ENCODE data around the gene HMX2.

Gene HMX2

DNA sequence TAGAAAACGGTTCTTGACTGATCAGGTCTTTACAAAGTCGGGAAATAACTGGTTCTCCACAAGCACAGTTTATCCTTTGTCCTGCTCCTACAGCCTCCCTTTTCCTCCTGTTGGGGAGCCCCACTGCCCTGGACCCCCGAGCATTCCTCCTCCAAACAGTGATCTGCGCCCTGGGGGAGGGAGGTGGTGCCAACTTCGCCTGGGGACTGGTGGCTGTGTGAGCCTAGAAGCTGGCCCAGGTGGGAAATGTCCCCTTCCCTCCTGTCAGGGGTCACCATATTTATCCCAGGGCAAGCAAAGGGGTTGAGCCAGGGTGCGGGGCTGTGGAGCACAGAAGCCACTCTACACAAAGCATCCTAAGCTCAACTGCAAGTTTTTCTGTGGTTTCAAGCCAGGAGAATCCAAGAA lies 6.9 kb upstream of the HMX2 start:
- H2BK12ac ChIP-seq (ENCODE audit: low read length), result no peak overlapping the region
- no CpG with 5 or more reads among the region's 6 CpGs for WGBS (ENCODE audit: extremely low coverage, insufficient coverage, insufficient read length)
- no peak overlapping the region for H3K23ac ChIP-seq (ENCODE audit: low read length)
- H3K14ac ChIP-seq (ENCODE audit: low read length), result no peak overlapping the region
- H2AFZ ChIP-seq (ENCODE audit: insufficient read depth, low read length, poor library complexity), result no peak overlapping the region
- peaks cover 95% of the 10 kb centered on the region for H3K27me3 ChIP-seq (ENCODE audit: insufficient read depth, low read length)
- no peak overlapping the region for H4K91ac ChIP-seq (ENCODE audit: low read depth, low read length)
- DNase-seq, result no peak
- H4K12ac ChIP-seq (ENCODE audit: low read depth, low read length), result no peak overlapping the region
- no peak overlapping the region for H3K9ac ChIP-seq (ENCODE audit: low read length)
- no peaks in the 10 kb centered on the region for H3K79me2 ChIP-seq (ENCODE audit: control insufficient read depth, insufficient read depth, low read length, poor library complexity)
- no peak overlapping the region for H2BK120ac ChIP-seq (ENCODE audit: insufficient read depth, low read length, poor library complexity)
- H3K4me3 ChIP-seq (ENCODE audit: low read depth, low read length), result no peak overlapping the region
- no peak overlapping the region for H2BK5ac ChIP-seq (ENCODE audit: low read depth, low read length, poor library complexity)
- H3K4ac ChIP-seq (ENCODE audit: low read depth, low read length), result no peak overlapping the region
- H2AK5ac ChIP-seq (ENCODE audit: low read length), result no peak overlapping the region
- H4K8ac ChIP-seq (ENCODE audit: low read depth, low read length), result no peak overlapping the region
- H3K4me2 ChIP-seq (ENCODE audit: low read length), result no peak overlapping the region
- peaks cover 8 to 23% of the 10 kb centered on the region in 2 experiments for H3K4me1 ChIP-seq (ENCODE audit: control insufficient read depth in 1 of 2, insufficient read depth in 2 of 2, low read length in 2 of 2)
- no peak overlapping the region for H3K27ac ChIP-seq (ENCODE audit: low read depth, low read length)
- H3K9me3 ChIP-seq (ENCODE audit: insufficient read depth, low read depth, low read length), result peaks cover 4% of the 10 kb centered on the region
- H3K36me3 ChIP-seq (ENCODE audit: control insufficient read depth in 1 of 2, insufficient read depth in 2 of 2, low read length in 2 of 2), result no peaks in the 10 kb centered on the region
- H3K79me1 ChIP-seq (ENCODE audit: low read length), result no peaks in the 10 kb centered on the region
- no peak overlapping the region for H3K18ac ChIP-seq (ENCODE audit: low read length)

DNA sequence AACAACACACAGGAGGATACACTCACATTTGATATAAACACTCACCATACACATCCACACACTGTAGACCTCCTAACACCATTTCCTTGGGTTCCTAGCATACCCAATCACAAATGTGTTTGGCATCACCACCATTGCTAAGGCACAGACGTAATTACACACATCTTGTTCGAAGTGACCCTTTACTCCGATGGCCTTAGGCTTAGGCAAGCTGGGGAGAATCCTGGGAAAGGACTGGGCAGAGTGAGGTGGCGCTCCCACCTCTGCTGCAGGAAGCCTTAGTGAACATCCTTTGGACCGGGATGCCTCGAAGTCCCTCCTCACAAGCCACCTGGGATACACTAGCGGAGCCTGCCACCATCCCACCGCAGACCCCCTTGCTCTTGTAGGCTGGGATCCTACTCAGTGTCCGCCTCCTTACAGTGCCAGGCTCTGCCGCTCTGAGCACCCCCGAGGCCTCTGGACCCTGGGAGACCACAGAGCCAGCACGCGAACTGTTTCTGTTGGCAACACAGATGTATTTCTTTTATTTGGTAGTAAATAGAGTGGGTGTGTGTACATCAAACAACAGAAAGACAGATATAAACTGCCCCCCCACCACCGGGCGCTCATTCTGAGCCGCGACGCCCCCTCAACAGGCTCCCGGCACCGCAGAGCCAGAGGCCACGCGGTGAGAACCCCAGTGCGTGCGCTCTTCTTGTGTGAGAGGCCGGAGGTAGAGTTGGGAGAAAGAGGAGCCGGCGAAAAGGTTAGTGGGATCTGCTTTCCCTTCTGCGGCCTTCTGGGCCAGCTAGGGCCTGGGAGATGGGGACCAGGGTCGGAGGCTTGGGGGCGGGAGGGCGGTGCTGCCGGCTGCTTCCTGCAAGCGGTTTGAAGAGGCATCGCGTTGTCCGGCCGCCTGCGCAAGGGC lies 5.9 kb upstream of the HMX2 start:
- Histone ChIP-seq H3K9me3 (ENCODE audit: insufficient read depth, low read depth, low read length) (peaks cover 6% of the 10 kb centered on the region), H3K9ac (ENCODE audit: low read length) (no peak overlapping the region), H3K27me3 (ENCODE audit: insufficient read depth, low read length) (peaks cover 95% of the 10 kb centered on the region), H3K4me2 (ENCODE audit: low read length) (no peak overlapping the region), H2BK5ac (ENCODE audit: low read depth, low read length, poor library complexity) (no peak overlapping the region), H3K79me1 (ENCODE audit: low read length) (no peaks in the 10 kb centered on the region), H3K79me2 (ENCODE audit: control insufficient read depth, insufficient read depth, low read length, poor library complexity) (no peaks in the 10 kb centered on the region), H3K14ac (ENCODE audit: low read length) (no peak overlapping the region), H3K36me3 (ENCODE audit: control insufficient read depth in 1 of 2, insufficient read depth in 2 of 2, low read length in 2 of 2) (no peaks in the 10 kb centered on the region), H2BK120ac (ENCODE audit: insufficient read depth, low read length, poor library complexity) (no peak overlapping the region), H3K18ac (ENCODE audit: low read length) (no peak overlapping the region), H2AK5ac (ENCODE audit: low read length) (no peak overlapping the region), H3K4me3 (ENCODE audit: low read depth, low read length) (no peak overlapping the region), H2AFZ (ENCODE audit: insufficient read depth, low read length, poor library complexity) (no peak overlapping the region), H3K23ac (ENCODE audit: low read length) (no peak overlapping the region), H4K91ac (ENCODE audit: low read depth, low read length) (no peak overlapping the region), H3K4ac (ENCODE audit: low read depth, low read length) (no peak overlapping the region), H3K27ac (ENCODE audit: low read depth, low read length) (no peak overlapping the region), H4K8ac (ENCODE audit: low read depth, low read length) (no peak overlapping the region), H4K12ac (ENCODE audit: low read depth, low read length) (no peak overlapping the region), H3K4me1 (ENCODE audit: control insufficient read depth in 1 of 2, insufficient read depth in 2 of 2, low read length in 2 of 2) (peaks cover 3 to 16% of the 10 kb centered on the region in 2 experiments), H2BK12ac (ENCODE audit: low read length) (no peak overlapping the region)
- no peak for DNase-seq
- no CpG with 5 or more reads among the region's 38 CpGs for WGBS (ENCODE audit: extremely low coverage, insufficient coverage, insufficient read length)

DNA sequence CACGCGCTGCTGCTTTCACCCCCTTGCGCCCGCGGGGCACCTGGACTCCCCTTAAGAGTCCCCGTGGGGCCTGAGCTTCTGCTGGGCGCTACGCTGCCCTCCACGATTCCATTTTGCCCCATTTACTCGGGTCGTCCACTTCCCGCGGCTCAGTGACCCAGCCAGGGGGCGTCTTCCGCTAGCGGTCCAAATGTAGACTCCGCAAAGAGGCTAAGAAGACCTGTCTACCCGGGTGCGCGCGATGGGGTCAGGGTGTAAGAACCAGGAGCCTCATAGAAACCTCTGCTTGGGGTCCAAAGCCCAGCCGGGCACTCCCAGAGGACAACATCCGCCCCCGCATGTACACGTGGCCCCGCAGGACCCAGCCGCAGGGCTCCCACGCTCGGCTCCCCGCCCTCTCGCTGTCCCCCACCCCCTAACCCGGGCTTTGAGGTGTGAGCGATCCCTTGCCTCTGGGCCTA lies 5.2 kb upstream of the HMX2 start:
- Histone ChIP-seq H4K8ac (ENCODE audit: low read depth, low read length) (no peak overlapping the region), H3K79me2 (ENCODE audit: control insufficient read depth, insufficient read depth, low read length, poor library complexity) (no peaks in the 10 kb centered on the region), H3K27ac (ENCODE audit: low read depth, low read length) (no peak overlapping the region), H3K23ac (ENCODE audit: low read length) (no peak overlapping the region), H2BK12ac (ENCODE audit: low read length) (no peak overlapping the region), H3K4ac (ENCODE audit: low read depth, low read length) (no peak overlapping the region), H2AFZ (ENCODE audit: insufficient read depth, low read length, poor library complexity) (no peak overlapping the region), H3K79me1 (ENCODE audit: low read length) (no peaks in the 10 kb centered on the region), H3K9me3 (ENCODE audit: insufficient read depth, low read depth, low read length) (peaks cover 6% of the 10 kb centered on the region), H2BK120ac (ENCODE audit: insufficient read depth, low read length, poor library complexity) (no peak overlapping the region), H3K4me3 (ENCODE audit: low read depth, low read length) (no peak overlapping the region), H3K4me1 (ENCODE audit: control insufficient read depth in 1 of 2, insufficient read depth in 2 of 2, low read length in 2 of 2) (peaks cover 0 to 11% of the 10 kb centered on the region in 2 experiments), H2AK5ac (ENCODE audit: low read length) (no peak overlapping the region), H3K18ac (ENCODE audit: low read length) (no peak overlapping the region), H4K12ac (ENCODE audit: low read depth, low read length) (no peak overlapping the region), H2BK5ac (ENCODE audit: low read depth, low read length, poor library complexity) (no peak overlapping the region), H3K9ac (ENCODE audit: low read length) (no peak overlapping the region), H4K91ac (ENCODE audit: low read depth, low read length) (no peak overlapping the region), H3K36me3 (ENCODE audit: control insufficient read depth in 1 of 2, insufficient read depth in 2 of 2, low read length in 2 of 2) (no peaks in the 10 kb centered on the region), H3K4me2 (ENCODE audit: low read length) (no peak overlapping the region), H3K27me3 (ENCODE audit: insufficient read depth, low read length) (peaks cover 95% of the 10 kb centered on the region), H3K14ac (ENCODE audit: low read length) (no peak overlapping the region)
- WGBS (ENCODE audit: extremely low coverage, insufficient coverage, insufficient read length), result no CpG with 5 or more reads among the region's 33 CpGs
- no peak for DNase-seq

DNA sequence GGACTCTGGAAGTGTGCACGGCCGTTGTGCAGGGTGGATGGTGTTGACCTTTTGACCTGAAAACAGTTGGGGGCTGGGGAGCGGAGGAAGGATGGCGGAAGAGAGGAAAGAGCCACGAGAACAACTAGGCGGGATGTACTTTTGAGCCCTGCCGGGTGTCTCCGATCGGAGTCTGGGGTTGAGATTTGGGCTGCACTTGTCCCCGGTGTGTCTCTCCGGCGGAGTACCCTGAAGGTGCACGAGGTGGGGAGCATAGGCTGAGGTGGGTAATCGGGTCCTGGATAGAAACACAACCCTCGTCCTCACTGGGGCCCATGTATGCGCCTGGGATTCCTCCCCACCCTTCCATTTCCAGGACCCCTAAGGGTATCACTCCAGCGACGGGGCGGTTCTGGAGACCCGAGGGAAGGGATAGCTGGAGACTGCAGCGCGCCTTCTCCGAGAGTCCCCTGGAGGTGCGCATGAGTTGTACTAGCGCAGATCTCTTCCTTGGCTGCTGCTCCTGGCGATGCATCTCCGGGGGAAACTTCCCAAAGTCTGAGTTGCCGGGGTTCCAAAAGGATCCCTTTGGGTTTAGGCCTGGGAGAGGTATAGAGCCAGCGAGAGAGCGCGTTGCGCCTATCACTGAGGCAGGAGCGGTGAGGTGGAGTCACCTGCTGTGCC lies 4.6 kb upstream of the HMX2 start:
- no peak overlapping the region for H3K27ac ChIP-seq (ENCODE audit: low read depth, low read length)
- H3K79me2 ChIP-seq (ENCODE audit: control insufficient read depth, insufficient read depth, low read length, poor library complexity), result no peaks in the 10 kb centered on the region
- H2AFZ ChIP-seq (ENCODE audit: insufficient read depth, low read length, poor library complexity), result no peak overlapping the region
- H2AK5ac ChIP-seq (ENCODE audit: low read length), result no peak overlapping the region
- H4K8ac ChIP-seq (ENCODE audit: low read depth, low read length), result no peak overlapping the region
- H3K4me1 ChIP-seq (ENCODE audit: control insufficient read depth in 1 of 2, insufficient read depth in 2 of 2, low read length in 2 of 2), result peaks cover 0 to 12% of the 10 kb centered on the region in 2 experiments
- H3K23ac ChIP-seq (ENCODE audit: low read length), result peak overlapping the region; percentile 22
- no peaks in the 10 kb centered on the region for H3K36me3 ChIP-seq (ENCODE audit: control insufficient read depth in 1 of 2, insufficient read depth in 2 of 2, low read length in 2 of 2)
- H3K79me1 ChIP-seq (ENCODE audit: low read length), result no peaks in the 10 kb centered on the region
- H3K18ac ChIP-seq (ENCODE audit: low read length), result no peak overlapping the region
- H4K91ac ChIP-seq (ENCODE audit: low read depth, low read length), result no peak overlapping the region
- DNase-seq, result no peak
- no peak overlapping the region for H3K4me3 ChIP-seq (ENCODE audit: low read depth, low read length)
- no peak overlapping the region for H3K14ac ChIP-seq (ENCODE audit: low read length)
- no peak overlapping the region for H3K9ac ChIP-seq (ENCODE audit: low read length)
- H3K4ac ChIP-seq (ENCODE audit: low read depth, low read length), result no peak overlapping the region
- peaks cover 6% of the 10 kb centered on the region for H3K9me3 ChIP-seq (ENCODE audit: insufficient read depth, low read depth, low read length)
- no peak overlapping the region for H3K4me2 ChIP-seq (ENCODE audit: low read length)
- no CpG with 5 or more reads among the region's 33 CpGs for WGBS (ENCODE audit: extremely low coverage, insufficient coverage, insufficient read length)
- H2BK5ac ChIP-seq (ENCODE audit: low read depth, low read length, poor library complexity), result no peak overlapping the region
- H3K27me3 ChIP-seq (ENCODE audit: insufficient read depth, low read length), result peaks cover 95% of the 10 kb centered on the region
- no peak overlapping the region for H4K12ac ChIP-seq (ENCODE audit: low read depth, low read length)
- H2BK12ac ChIP-seq (ENCODE audit: low read length), result no peak overlapping the region
- no peak overlapping the region for H2BK120ac ChIP-seq (ENCODE audit: insufficient read depth, low read length, poor library complexity)
